Activated T-helper 9 cell treated with anti-CD3 and anti-CD28 coated beads, Interleukin-2, amount 50 U/mL, for 16 hours (primary cell): ENCODE results near the gene PTPRZ1.
A peak's percentile ranks its signal among the peaks of the same experiment; 100 is the strongest.

Source experiments
- DNase-seq: peaks from one replicate; pipeline ENCODE4 v3.0.0-alpha.2; 2020; ENCODE audit warnings: low read depth

Gene PTPRZ1

GRCh38 chr7:122055073-122055472 is 182.1 kb downstream of the PTPRZ1 start:
- no peak for DNase-seq

- DNase-seq, result no peak
Measured at GRCh38 chr7:122056977-122057376, 184.0 kb downstream of the PTPRZ1 start.

- no peak for DNase-seq
Measured at GRCh38 chr7:122059542-122059941, 186.6 kb downstream of the PTPRZ1 start.

GRCh38 chr7:122063146-122063545 is 190.2 kb downstream of the PTPRZ1 start:
- no peak for DNase-seq

- no peak for DNase-seq
Measured at GRCh38 chr7:122064971-122065370, 192.0 kb downstream of the PTPRZ1 start.

- DNase-seq, result no peak
Measured at GRCh38 chr7:122067077-122067476, 194.1 kb downstream of the PTPRZ1 start.

GRCh38 chr7:122068046-122068445 is 195.1 kb downstream of the PTPRZ1 start:
- no peak for DNase-seq

- DNase-seq, result no peak
Measured at GRCh38 chr7:122068999-122069398, 196.0 kb downstream of the PTPRZ1 start.

GRCh38 chr7:122070062-122070461 is 197.1 kb downstream of the PTPRZ1 start:
- DNase-seq, result no peak

- DNase-seq, result no peak
Measured at GRCh38 chr7:122070834-122071233, 197.9 kb downstream of the PTPRZ1 start.

- DNase-seq, result no peak
Measured at GRCh38 chr7:122072272-122072671, 199.3 kb downstream of the PTPRZ1 start.

- DNase-seq, result no peak
Measured at GRCh38 chr7:122072924-122073599, 200.1 kb downstream of the PTPRZ1 start.

- DNase-seq, result no peak
Measured at GRCh38 chr7:122073635-122074034, 200.7 kb downstream of the PTPRZ1 start.

- no peak for DNase-seq
Measured at GRCh38 chr7:122082160-122082559, 209.2 kb downstream of the PTPRZ1 start.

- DNase-seq, result no peak
Measured at GRCh38 chr7:122082670-122083069, 209.7 kb downstream of the PTPRZ1 start.

- DNase-seq, result peak; percentile 6
Measured at GRCh38 chr7:122092964-122093797, 220.2 kb downstream of the PTPRZ1 start.

GRCh38 chr7:122094549-122094948 is 221.6 kb downstream of the PTPRZ1 start:
- no peak for DNase-seq

- DNase-seq, result no peak
Measured at GRCh38 chr7:122095642-122096041, 222.7 kb downstream of the PTPRZ1 start.

- no peak for DNase-seq
Measured at GRCh38 chr7:122100021-122100420, 227.1 kb downstream of the PTPRZ1 start.

- no peak for DNase-seq
Measured at GRCh38 chr7:122103064-122103463, 230.1 kb downstream of the PTPRZ1 start.
